IMR-90 (cell line): ENCODE measurements around the gene BTG2. TPM values are rescaled to one million over a fixed set of nuclear protein-coding genes. Genes with fewer than 3 reads are reported as not detected.

ENCODE experiments used
- ATAC-seq: fragments of 200-7000 bp; cut with Tn5 transposase; 2 replicates; pipeline ENCODE4 v1.9.1; 2020; ENCODE audit warnings: low read depth, mild to moderate bottlenecking, moderate library complexity
- BruUV-seq: library from RNA; stranded (reverse); fragments of 400-500 nt; replicated peaks from 2 replicates; lab custom pipeline; 2021; lab: Mats Ljungman, UMichigan
- CTCF ChIA-PET: fragments of 300-600 bp; formaldehyde crosslinking; extraction: SDS; loops from one replicate; lab custom pipeline; 2021; ENCODE audit warnings: antibody characterized with exemption; lab: Yijun Ruan, JAX
- POLR2A ChIA-PET: fragments of 300-600 bp; sonication (Branson Sonifier 250); formaldehyde crosslinking; loops from one replicate; lab custom pipeline; 2022; ENCODE audit warnings: antibody characterized with exemption; ENCODE audit not compliant: unreplicated experiment; lab: Charles Lee
- DNase-seq: peaks from one replicate; pipeline ENCODE4 v3.0.0; 2013
- H2AFZ ChIP-seq: replicated peaks from 2 replicates; pipeline ENCODE3; 2013; ENCODE audit warnings: low read length, mild to moderate bottlenecking; ENCODE audit not compliant: poor library complexity
- H2AK5ac ChIP-seq: 2 replicates; pipeline ENCODE4 v1.6.1; 2013; ENCODE audit warnings: low read depth, low read length, inconsistent platforms
- H2AK9ac ChIP-seq: replicated peaks from 2 replicates; pipeline ENCODE3; 2013; ENCODE audit warnings: mild to moderate bottlenecking, low read depth, low read length, moderate library complexity; ENCODE audit not compliant: poor library complexity
- H2BK120ac ChIP-seq: 2 replicates; pipeline ENCODE4 v1.6.1; 2013; ENCODE audit warnings: low read depth, low read length, inconsistent platforms
- H2BK15ac ChIP-seq: 3 replicates; pipeline ENCODE4 v1.6.1; 2013; ENCODE audit warnings: low read depth, low read length, inconsistent platforms
- H2BK20ac ChIP-seq: 2 replicates; pipeline ENCODE4 v1.6.1; 2013; ENCODE audit warnings: low read depth, mild to moderate bottlenecking, inconsistent platforms, low read length, moderate library complexity
- H2BK5ac ChIP-seq: 2 replicates; pipeline ENCODE4 v1.6.1; 2013; ENCODE audit warnings: mild to moderate bottlenecking, low read depth, low read length, inconsistent platforms; ENCODE audit not compliant: poor library complexity, severe bottlenecking
- H3K14ac ChIP-seq: replicated peaks from 2 replicates; pipeline ENCODE4 v1.6.1; 2013; ENCODE audit warnings: low read depth, low read length, inconsistent platforms
- H3K18ac ChIP-seq: 2 replicates; pipeline ENCODE4 v1.6.1; 2013; ENCODE audit warnings: low read depth, low read length, control low read depth
- H3K23ac ChIP-seq: 2 replicates; pipeline ENCODE4 v1.6.1; 2013; ENCODE audit warnings: low read depth, low read length, inconsistent platforms
- H3K27ac ChIP-seq: 2 replicates; pipeline ENCODE4 v1.5.1; 2013; ENCODE audit warnings: mild to moderate bottlenecking, control low read depth, low read length; ENCODE audit not compliant: insufficient read depth
- H3K27me3 ChIP-seq: 2 replicates; pipeline ENCODE4 v1.6.1; 2013; ENCODE audit warnings: low read length; ENCODE audit not compliant: control insufficient read depth, insufficient read depth
- H3K36me3 ChIP-seq: 2 replicates; pipeline ENCODE4 v1.6.1; 2013; ENCODE audit warnings: low read length, mixed read lengths; ENCODE audit not compliant: control insufficient read depth, insufficient read depth
- H3K4ac ChIP-seq: 2 replicates; pipeline ENCODE4 v1.6.1; 2013; ENCODE audit warnings: low read depth, low read length, inconsistent platforms
- H3K4me1 ChIP-seq: 2 replicates; pipeline ENCODE4 v1.6.1; 2013; ENCODE audit warnings: low read length, mixed read lengths; ENCODE audit not compliant: control insufficient read depth, insufficient read depth
- H3K4me2 ChIP-seq: 2 replicates; pipeline ENCODE4 v1.6.1; 2013; ENCODE audit warnings: low read depth, mild to moderate bottlenecking, control low read depth, low read length, moderate library complexity
- H3K4me3 ChIP-seq: 2 replicates; pipeline ENCODE4 v1.5.1; 2013; ENCODE audit warnings: low read depth, mild to moderate bottlenecking, control low read depth, low read length, moderate library complexity; ENCODE audit not compliant: insufficient read depth
- H3K56ac ChIP-seq: 2 replicates; pipeline ENCODE4 v1.6.1; 2013; ENCODE audit warnings: low read length, inconsistent platforms; ENCODE audit not compliant: insufficient read depth; ENCODE audit errors: extremely low read depth
- H3K79me1 ChIP-seq, 2 experiments: 2 replicates each; pipeline ENCODE4 v1.6.1; 2013; ENCODE audit warnings: low read length in 2 of 2, inconsistent platforms in 1 of 2, low read depth in 1 of 2
- H3K9ac ChIP-seq: 2 replicates; pipeline ENCODE4 v1.6.1; 2013; ENCODE audit warnings: low read depth, low read length, control low read depth
- H3K9me1 ChIP-seq: 2 replicates; pipeline ENCODE4 v1.6.1; 2013; ENCODE audit warnings: low read length, inconsistent platforms; ENCODE audit not compliant: insufficient read depth
- H3K9me3 ChIP-seq: 2 replicates; pipeline ENCODE4 v1.6.1; 2013; ENCODE audit warnings: low read length; ENCODE audit not compliant: control insufficient read depth, insufficient read depth
- H4K20me1 ChIP-seq: 2 replicates; pipeline ENCODE4 v1.6.1; 2013; ENCODE audit warnings: low read length, inconsistent platforms; ENCODE audit not compliant: insufficient read depth
- H4K5ac ChIP-seq: 2 replicates; pipeline ENCODE4 v1.6.1; 2013; ENCODE audit warnings: mild to moderate bottlenecking, low read depth, low read length, control low read depth
- H4K8ac ChIP-seq, 2 experiments: 2 replicates each; pipeline ENCODE4 v1.6.1; 2013; ENCODE audit warnings: low read depth in 2 of 2, low read length in 2 of 2, control low read depth in 1 of 2, inconsistent platforms in 1 of 2
- H4K91ac ChIP-seq: 2 replicates; pipeline ENCODE4 v1.6.1; 2013; ENCODE audit warnings: low read depth, low read length, inconsistent platforms; ENCODE audit not compliant: insufficient read depth
- BHLHE40 ChIP-seq: fragments of 150-350 bp; IDR thresholded peaks from 2 replicates; pipeline ENCODE4 v1.6.1; 2016; ENCODE audit warnings: mild to moderate bottlenecking, low read depth, low read length
- CEBPB ChIP-seq: IDR thresholded peaks from 2 replicates; pipeline ENCODE4 v1.6.1; 2012; ENCODE audit warnings: low read depth, low read length, improper control_type of control experiment
- CHD1 ChIP-seq: IDR thresholded peaks from 2 replicates; pipeline ENCODE4 v1.6.1; 2012; ENCODE audit warnings: low read depth, low read length, improper control_type of control experiment
- FOS ChIP-seq: fragments of 150-350 bp; IDR thresholded peaks from 2 replicates; pipeline ENCODE4 v1.6.1; 2016; ENCODE audit warnings: low read depth, low read length
- MAFK ChIP-seq: IDR thresholded peaks from 2 replicates; pipeline ENCODE4 v1.6.1; 2012; ENCODE audit warnings: low read depth, low read length, improper control_type of control experiment
- MXI1 ChIP-seq: IDR thresholded peaks from 2 replicates; pipeline ENCODE4 v1.6.1; 2012; ENCODE audit warnings: low read depth, mild to moderate bottlenecking, low read length, moderate library complexity, borderline replicate concordance
- NFE2L2 ChIP-seq: fragments of 150-350 bp; IDR thresholded peaks from 2 replicates; pipeline ENCODE4 v1.6.1; 2016; ENCODE audit warnings: low read depth, mild to moderate bottlenecking, low read length
- RFX5 ChIP-seq: IDR thresholded peaks from 2 replicates; pipeline ENCODE4 v1.8.0; 2012; ENCODE audit warnings: low read depth, mild to moderate bottlenecking, low read length, moderate library complexity
- WGBS, 2 experiments: methylation state at CpG; one replicate each; pipeline versions ENCODE4 v1.1.5 to v1.1.7; 2013; ENCODE audit warnings: missing lambda C conversion rate in 2 of 2; ENCODE audit not compliant: insufficient read length in 1 of 2; ENCODE audit errors: extremely low coverage in 2 of 2; 5-methylcytosine and 5-hydroxymethylcytosine counted together
- dilution Hi-C: fragments of 300-500 bp; cut with HindIII; formaldehyde crosslinking; loops from one replicate; pipeline ENCODE4 v1.14.3; 2018; ENCODE audit warnings: low sequenced_read_pairs; ENCODE audit not compliant: unreplicated experiment
- in situ Hi-C: fragments of 300-500 bp; cut with MboI; formaldehyde crosslinking; loops from 3 replicates; pipeline ENCODE4 v1.14.3; 2019; ENCODE audit warnings: low sequenced_read_pairs, inconsistent platforms, mixed read lengths
- intact Hi-C: fragments of 100-400 bp; cut with micrococcal nuclease; formaldehyde crosslinking; loops from 2 replicates; pipeline ENCODE4 v1.10.0; 2022
- polyA plus RNA-seq, 3 experiments: library from polyadenylated mRNA; depleted of rRNA; stranded (reverse); fragments of >200 nt; gene quantifications; 2 replicates each; pipeline ENCODE4 v1.2.3, GENCODE V29; 2012; ENCODE audit warnings: low replicate concordance in 1 of 3
- total RNA-seq: library from RNA; depleted of rRNA; stranded (reverse); fragments of >200 nt; gene quantifications from 2 replicates; pipeline ENCODE4 v1.2.3, GENCODE V29; 2012
- TF ChIP-seq, protein P1 (sequence below): conservative IDR thresholded peaks from 2 replicates; pipeline ENCODE4 v1.5.1; 2012; ENCODE audit warnings: mild to moderate bottlenecking, low read depth, low read length, improper control_type of control experiment

The BTG2 gene
- total and polyA plus RNA-seq, 2 of the 4 experiments (the other 2 are of a cell fraction), result 8.4 to 18.8 TPM

DNA sequence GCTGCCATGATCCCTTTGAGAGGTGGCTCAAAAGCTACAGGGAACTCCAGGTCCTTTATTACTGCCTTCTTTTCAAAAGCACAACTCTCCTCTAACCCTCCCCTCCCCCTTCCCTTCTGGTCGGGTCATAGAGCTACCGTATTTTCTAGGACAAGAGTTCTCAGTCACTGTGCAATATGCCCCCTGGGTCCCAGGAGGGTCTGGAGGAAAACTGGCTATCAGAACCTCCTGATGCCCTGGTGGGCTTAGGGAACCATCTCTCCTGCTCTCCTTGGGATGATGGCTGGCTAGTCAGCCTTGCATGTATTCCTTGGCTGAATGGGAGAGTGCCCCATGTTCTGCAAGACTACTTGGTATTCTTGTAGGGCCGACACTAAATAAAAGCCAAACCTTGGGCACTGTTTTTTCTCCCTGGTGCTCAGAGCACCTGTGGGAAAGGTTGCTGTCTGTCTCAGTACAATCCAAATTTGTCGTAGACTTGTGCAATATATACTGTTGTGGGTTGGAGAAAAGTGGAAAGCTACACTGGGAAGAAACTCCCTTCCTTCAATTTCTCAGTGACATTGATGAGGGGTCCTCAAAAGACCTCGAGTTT is 3.1 kb downstream of the BTG2 start:
- Histone ChIP-seq H3K4me1 (peaks cover 7% of the 10 kb centered on the region), H4K5ac (no peak overlapping the region), H3K36me3 (peaks cover 14% of the 10 kb centered on the region; the same call in 1 of the 2 replicates), H3K9ac (no peak overlapping the region), H2BK15ac (no peak overlapping the region), H3K4ac (no peak overlapping the region), H3K56ac (no peak overlapping the region), H3K79me1 (peaks cover 18 to 34% of the 10 kb centered on the region in 2 experiments; a peak in 2 of 4 replicates), H2AK5ac (no peak overlapping the region), H3K18ac (no peak overlapping the region), H3K23ac (peak overlapping the region; percentile 4; the same call in 1 of the 2 replicates), H2BK120ac (no peak overlapping the region), H3K9me1 (no peaks in the 10 kb centered on the region), H3K4me2 (peak overlapping the region; percentile 15; the same call in 1 of the 2 replicates), H2BK20ac (no peak overlapping the region), H4K91ac (no peak overlapping the region), H2AK9ac (no peak overlapping the region), H4K8ac (no peak overlapping the region), H2BK5ac (no peak overlapping the region), H3K27me3 (peaks cover 3% of the 10 kb centered on the region), H3K14ac (no peak overlapping the region), H3K4me3 (no peak overlapping the region), H2AFZ (no peak overlapping the region), H4K20me1 (peaks cover 32% of the 10 kb centered on the region; the same call in 1 of the 2 replicates), H3K27ac (no peak overlapping the region), H3K9me3 (no peaks in the 10 kb centered on the region)
- ATAC-seq (no peak), DNase-seq (no peak)
- dilution Hi-C loops (no loop called here), in situ Hi-C loops (no loop called here), intact Hi-C loops (no loop called here)
- TF ChIP-seq, protein P1, sequence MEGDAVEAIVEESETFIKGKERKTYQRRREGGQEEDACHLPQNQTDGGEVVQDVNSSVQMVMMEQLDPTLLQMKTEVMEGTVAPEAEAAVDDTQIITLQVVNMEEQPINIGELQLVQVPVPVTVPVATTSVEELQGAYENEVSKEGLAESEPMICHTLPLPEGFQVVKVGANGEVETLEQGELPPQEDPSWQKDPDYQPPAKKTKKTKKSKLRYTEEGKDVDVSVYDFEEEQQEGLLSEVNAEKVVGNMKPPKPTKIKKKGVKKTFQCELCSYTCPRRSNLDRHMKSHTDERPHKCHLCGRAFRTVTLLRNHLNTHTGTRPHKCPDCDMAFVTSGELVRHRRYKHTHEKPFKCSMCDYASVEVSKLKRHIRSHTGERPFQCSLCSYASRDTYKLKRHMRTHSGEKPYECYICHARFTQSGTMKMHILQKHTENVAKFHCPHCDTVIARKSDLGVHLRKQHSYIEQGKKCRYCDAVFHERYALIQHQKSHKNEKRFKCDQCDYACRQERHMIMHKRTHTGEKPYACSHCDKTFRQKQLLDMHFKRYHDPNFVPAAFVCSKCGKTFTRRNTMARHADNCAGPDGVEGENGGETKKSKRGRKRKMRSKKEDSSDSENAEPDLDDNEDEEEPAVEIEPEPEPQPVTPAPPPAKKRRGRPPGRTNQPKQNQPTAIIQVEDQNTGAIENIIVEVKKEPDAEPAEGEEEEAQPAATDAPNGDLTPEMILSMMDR, result no peak
- TF ChIP-seq MAFK, result no peak
- no peak for TF ChIP-seq CEBPB
- no peak for TF ChIP-seq RFX5
- no peak for TF ChIP-seq NFE2L2
- no peak for TF ChIP-seq CHD1
- TF ChIP-seq BHLHE40, result no peak
- no peak for TF ChIP-seq MXI1
- TF ChIP-seq FOS, result no peak
- BruUV-seq, result no TSS peak
- WGBS, 2 experiments, result no CpG with 5 or more reads among the region's 5 CpGs
- ChIA-PET POLR2A (no interaction called here), CTCF (interaction anchor here (1.7 to 2.6 kb wide), 2 partner anchors 20 to 41 kb away, joined by 5 to 9 read pairs; no protein-coding TSS in a partner anchor)
